Left hindlimb (tissue), 1 donor: ENCODE results near the gene PLXDC2.
"Not testable (repeated sequence)": the region's sequence is repeated elsewhere in the genome, so short reads cannot be mapped to it uniquely, and the experiment has no call there.

Experiments
- DNase-seq: peaks from one replicate; pipeline ENCODE4 v3.0.0-alpha.2; 2018

PLXDC2 gene

DNA sequence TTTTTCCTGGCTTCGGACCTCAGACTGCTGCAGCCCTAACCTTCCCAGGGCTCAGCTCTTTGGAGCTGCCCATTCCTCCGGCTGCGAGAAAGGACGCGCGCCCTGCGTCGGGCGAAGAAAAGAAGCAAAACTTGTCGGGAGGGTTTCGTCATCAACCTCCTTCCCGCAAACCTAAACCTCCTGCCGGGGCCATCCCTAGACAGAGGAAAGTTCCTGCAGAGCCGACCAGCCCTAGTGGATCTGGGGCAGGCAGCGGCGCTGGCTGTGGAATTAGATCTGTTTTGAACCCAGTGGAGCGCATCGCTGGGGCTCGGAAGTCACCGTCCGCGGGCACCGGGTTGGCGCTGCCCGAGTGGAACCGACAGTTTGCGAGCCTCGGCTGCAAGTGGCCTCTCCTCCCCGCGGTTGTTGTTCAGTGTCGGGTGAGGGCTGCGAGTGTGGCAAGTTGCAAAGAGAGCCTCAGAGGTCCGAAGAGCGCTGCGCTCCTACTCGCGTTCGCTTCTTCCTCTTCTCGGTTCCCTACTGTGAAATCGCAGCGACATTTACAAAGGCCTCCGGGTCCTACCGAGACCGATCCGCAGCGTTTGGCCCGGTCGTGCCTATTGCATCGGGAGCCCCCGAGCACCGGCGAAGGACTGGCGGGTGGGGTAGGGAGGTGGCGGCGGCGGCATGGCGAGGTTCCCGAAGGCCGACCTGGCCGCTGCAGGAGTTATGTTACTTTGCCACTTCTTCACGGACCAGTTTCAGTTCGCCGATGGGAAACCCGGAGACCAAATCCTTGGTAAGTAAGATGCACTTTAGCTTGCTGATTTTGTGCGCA lies at the start of gene PLXDC2:
Gene PLXDC2 (plus strand): TSS at position 22 of the 820 bp plus-strand sequence.
- peak; percentile 76 for DNase-seq

DNA sequence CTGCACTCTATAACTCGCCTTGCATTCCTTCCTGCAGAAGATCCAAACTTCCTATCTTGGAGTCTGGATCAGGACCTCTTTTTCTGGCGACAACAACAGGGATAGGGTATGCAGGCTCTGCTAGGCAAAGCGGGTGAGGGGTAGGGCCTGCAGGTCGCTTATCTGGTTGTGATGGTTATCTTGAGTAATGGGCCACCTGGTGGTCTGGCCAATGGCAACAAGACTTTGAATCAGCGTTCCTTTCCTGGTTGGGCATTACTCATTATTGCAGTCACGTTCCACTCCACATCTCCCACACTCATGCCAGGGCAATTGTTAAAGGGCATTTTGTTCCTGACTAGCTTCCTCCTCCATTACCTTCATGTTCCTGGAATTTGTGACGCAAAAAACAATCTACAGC lies 48.4 kb upstream of the PLXDC2 start:
- no peak for DNase-seq

DNA sequence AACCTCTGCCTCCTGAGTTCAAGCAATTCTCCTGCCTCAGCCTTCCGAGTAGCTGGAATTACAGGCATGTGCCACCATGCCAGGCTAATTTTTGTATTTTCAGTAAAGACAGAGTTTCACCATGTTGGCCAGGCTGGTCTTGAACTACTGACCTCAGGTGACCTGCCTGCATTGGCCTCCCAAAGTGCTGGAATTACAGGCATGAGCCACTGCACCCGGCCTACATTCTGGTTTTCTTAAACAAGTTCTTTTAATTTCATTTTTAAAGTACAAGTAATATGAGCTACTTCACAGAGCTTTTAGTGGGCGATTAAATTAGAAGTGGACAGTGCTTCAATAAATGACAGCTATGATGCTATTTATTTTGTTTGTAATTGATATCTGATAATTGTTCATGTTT lies 46.4 kb upstream of the PLXDC2 start:
- DNase-seq = not testable (repeated sequence)

DNA sequence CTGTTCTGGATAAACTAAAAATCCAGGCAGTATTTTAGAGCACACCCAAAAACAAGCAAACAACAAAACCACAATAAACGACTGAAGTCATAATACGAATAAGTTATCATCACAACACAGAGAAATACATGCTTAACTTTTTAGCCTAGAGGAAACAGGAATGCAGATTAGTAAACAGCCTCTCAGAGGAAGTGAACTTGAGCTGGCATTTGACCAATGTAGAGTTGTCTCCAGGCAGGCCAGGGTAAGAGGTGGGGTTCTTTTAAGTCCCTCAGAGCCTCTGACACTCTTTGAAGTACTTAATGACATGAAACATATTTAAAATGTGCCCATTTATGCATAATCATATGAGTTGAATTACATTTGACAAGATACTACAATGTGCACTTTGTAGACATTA lies 43.3 kb upstream of the PLXDC2 start:
- DNase-seq = no peak

DNA sequence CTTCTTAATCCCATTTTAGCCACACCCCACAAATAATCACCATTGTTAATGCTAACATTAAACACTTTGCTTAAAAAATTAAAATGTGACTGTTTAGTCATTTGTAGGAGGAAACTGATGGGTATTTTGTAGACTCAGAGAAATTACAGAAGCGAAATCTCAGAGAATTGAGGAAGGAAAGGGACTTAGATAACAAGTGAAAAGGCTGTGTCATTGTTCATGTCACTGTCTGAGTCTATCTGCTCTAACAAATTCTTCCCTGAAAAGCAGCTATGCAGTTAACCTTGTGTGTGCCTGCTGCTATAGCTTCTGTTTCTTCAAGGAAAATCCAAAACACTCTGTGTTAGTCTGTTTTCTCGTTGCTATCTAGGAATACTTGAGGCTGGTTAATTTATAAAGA lies 40.9 kb upstream of the PLXDC2 start:
- no peak for DNase-seq

DNA sequence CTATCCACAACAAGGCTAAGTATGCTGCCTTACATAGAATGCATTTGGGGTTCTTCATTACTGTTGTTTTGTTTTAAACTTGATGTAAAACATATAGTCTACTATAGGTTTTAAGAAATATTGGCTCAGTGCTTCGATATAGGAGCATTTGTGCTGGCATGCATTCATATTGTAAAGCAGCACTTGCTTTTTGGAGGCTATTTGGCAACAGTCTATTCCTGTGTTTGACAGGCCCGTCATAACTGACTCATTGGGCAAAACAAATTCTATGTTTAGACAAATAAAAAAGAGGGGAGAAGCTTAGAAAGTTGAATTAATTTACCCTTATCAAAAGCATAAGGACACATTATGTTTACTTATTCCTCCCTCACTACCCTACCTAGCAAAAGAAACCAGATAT lies 38.4 kb upstream of the PLXDC2 start:
- DNase-seq = no peak

DNA sequence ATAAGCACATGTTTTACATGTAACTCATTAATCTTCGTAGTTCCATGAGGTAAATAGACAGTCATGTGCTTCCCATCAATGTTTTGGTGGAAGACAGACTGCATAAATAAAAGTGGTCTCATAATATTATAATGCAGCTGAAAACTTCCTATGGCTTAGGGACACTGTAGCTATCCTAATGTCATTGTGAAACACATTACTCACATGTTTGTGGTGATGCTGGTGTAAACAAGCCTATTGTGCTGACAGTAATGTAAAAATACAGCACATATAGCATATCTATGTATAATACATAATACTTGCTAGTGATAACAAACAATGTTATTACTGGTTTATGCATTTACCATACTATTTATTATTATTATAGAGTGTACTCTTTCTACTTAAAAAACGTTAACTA lies 37.2 kb upstream of the PLXDC2 start:
- DNase-seq = no peak

DNA sequence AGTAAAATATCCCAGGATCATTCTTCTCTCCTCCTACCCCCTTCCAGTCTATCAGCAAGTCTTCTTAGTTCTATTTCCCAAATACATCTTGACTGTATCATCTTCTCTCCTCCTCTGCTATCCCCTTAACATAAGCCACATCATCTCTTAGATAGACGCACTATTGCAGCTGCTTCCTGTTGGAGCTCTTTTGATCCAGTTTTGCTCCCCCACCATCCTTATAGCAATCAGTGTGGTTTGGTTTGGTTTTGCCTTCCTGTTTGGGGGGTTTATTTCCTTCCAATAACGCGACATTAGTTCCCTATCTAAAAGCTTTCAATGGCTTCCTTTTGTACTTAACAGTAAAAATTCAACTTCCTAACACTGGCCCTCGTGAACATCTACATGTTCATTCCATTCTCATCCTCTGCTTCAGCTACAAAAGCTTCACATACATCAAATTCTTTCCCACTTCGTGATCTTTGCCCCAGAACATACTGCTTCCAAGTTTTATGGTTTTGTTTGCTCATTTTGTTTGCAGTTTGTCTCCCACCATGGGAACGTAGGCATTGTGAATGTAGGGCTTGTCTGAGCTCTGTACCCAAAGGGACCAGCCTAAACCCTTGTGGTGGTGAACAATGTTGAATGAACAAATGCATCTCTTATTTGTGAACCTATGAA lies 33.7 kb upstream of the PLXDC2 start:
- DNase-seq = no peak

DNA sequence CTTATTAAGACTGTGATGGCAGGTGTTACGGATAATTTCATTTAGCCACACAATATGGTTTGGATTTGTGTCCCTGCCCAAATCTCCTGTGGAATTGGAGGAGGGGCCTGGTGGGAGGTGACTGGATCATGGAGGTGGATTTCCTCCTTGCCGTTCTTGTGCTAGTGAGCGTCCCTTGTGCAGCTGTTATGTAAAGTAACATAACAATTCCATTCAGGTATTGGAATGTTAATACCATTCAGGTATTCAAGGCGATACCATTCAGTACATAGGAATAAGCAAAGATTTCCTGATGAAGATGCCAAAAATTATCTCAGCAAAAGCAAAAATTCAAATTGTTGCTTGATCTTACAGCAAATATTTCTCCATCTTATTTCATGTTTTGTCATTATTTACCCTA lies 32.5 kb upstream of the PLXDC2 start:
- no peak for DNase-seq

DNA sequence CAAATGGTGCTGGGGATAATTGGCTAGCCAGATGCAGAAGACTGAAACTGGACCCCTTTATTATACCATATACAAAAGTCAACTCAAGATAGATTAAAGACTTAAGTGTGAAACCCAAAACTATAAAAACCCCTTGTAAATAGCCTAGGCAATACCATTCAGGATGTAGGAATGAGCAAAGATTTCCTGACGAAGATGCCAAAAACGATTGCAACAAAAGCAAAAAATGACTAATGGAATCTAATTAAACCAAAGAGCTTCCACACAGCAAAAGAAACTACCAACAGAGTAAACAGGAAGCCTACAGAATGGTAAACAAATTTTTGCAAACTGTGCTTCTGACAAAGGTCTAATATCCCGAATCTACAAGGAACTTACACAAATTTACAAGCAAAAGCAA lies 30.9 kb upstream of the PLXDC2 start:
- DNase-seq = no peak

DNA sequence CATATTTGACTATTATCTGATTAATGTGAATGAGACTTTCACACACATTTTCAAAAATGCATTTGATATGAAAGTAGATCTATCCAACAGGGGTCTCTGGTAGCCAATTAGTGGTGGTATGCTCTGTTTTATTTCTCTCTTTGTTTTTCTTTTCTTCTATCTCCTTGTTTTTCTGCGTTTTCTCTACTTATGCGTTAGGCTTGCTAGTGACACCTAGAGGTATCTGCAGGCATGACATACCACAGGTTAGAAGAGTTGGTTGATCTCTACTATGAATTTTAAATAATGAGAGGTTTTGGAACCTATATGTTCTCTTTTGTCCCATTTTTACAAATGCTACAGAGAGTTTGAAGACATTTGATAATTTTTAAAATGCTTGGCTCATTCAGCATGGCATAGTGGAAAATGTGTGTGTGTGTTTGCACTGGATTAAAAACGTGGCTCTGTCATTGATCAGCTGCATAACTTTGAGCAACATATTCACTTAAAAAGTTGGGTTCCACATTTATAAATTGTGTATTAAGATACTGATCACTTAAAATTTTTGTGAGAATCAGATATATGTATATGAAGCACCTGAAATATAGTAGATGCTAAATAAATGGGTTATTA lies 28.1 kb upstream of the PLXDC2 start:
- DNase-seq = no peak

DNA sequence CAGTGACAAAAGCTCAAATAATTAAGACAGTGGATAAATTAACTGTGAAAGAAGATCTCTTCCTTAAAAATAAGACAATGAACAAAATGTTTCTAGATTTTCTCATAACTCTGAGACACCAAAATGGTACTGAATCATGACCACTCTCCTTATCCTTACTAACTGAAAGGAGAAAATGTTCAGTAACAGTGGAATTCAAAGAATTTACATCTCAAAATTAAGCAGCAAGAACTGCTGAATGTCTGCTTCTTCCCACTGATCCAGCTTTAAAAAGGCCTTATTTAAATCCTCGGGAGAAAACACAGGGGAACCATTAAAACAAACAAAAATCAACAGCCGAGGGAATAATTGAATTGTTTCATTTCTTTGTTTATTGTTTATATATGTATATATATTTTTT lies 27.3 kb upstream of the PLXDC2 start:
- DNase-seq = no peak

DNA sequence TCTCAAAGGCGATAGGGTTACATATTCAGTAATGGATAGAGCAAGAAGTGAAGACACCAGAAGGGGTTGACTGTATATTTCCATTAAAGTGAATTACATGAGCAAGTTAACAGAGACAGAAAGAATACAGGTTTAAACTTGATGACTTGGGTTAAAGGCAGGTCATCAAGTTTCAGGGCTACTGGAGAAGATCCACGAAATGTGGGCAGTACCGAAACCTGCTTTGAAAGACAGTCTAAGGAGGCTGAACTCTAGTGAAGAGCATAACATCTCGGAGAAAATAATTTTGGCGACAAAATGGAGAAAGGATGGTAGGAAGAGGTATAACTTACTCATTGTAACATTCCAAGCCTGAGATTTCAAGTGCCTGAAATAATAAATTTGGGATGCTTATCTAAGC lies 26.6 kb upstream of the PLXDC2 start:
- DNase-seq = no peak

DNA sequence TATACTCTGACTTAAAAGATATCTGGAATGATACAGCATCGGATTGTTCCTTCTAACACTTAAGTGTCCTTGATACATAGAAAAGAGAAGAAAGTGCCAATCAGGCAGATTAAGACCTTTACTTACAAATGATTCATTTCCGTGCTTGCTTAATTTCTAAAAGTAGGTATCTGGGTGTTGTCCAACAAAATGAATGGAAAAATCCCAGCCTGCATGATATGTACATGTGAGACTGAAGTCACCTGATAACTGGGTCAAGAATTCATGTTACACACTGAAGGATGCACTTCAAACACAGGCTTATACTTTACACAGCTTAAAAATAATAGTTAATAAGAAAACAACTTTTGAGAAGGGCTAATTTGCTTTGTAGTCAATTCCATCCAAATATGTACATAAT lies 25.2 kb upstream of the PLXDC2 start:
- no peak for DNase-seq

DNA sequence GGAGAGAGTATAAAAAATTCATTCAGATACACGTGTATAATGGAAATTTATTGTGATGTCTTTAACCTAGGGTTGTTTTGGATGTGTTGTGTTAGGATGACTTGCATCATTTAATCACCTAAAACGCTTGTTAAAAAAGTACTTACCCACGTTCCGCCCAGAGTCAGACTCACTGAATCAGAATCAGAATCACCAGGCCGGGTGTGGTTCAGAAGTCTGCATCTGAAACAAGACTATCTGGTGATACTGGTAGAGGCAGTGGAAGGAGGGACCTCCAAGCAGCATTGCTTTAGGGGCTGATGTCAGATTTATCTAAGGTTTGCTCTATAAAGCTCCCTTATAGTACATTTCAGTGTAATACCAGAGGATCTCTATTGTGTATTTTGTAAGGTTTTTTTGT lies 20.5 kb upstream of the PLXDC2 start:
- DNase-seq = no peak

DNA sequence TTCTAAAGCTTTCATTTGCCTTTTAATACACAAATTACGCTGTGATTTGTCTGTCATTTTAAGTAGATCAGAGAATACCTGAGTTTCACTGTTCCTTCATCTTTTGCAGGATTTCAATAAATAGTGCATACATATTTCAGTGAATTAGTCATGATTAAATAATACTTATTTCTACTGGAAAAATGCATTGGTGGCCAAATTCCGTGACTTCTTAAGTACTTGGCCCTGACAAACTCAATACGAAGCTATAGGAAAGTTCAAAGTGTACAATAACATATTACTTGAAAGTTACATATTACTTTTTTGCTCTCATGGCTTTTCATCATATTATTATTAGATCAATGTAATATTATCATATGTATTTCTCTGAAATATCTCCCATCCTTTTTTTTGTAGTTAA lies 16.1 kb upstream of the PLXDC2 start:
- no peak for DNase-seq

DNA sequence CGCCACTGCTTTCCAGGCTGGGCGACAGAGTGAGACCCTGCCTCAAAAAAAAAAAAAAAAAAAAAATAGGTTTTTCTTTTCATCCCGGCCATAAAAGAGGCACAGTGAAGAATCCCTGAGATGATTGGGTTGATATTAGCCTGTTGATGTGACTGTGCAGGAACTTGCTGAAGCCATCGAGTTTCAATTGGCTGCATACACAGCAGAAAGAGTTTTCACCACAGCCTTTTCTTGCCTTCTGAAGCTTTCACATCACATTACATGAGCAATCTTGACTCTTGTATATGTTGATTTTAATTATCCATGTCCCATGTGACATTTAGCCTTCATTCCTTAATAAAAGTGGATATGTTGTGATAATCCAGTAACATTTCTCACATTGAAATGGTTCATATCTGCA lies 14.9 kb upstream of the PLXDC2 start:
- no peak for DNase-seq

DNA sequence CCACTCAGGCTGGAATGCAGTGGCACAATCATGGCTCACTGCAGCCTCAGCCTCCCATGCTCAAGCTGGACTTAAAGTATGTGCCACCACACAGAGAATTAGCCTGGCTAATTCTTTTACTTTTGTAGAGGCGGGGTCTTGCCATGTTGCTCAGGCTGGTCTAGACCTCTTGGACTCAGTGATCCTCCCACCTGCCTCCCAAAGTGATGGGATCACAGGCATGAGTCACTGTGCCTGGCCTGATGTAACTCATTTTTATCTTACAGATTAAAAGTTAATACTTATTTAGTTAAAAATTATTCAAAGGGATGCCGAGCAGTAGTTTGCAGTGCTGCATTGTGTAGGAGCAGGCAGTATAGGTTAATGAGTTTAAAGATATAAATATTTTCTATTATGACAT lies 12.6 kb upstream of the PLXDC2 start:
- no peak for DNase-seq

DNA sequence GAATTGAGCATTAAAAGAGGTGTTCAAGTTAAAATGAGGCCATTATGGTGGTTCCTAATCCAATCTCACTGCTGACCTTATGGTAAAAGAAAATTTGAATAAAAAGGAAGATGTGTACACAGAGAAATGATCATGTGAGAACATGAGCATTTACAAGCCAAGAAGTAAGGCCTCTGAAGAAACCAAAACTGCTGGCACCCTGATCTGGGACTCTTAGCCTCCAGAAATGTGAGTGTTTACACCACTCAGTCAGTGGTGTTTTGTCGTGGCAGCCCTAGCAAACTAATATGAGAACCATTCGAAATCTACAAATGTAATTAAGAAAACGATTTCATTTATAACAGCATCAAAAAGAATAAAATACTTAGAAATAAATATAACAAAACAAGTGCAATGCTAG lies 6.8 kb upstream of the PLXDC2 start:
- DNase-seq = no peak

DNA sequence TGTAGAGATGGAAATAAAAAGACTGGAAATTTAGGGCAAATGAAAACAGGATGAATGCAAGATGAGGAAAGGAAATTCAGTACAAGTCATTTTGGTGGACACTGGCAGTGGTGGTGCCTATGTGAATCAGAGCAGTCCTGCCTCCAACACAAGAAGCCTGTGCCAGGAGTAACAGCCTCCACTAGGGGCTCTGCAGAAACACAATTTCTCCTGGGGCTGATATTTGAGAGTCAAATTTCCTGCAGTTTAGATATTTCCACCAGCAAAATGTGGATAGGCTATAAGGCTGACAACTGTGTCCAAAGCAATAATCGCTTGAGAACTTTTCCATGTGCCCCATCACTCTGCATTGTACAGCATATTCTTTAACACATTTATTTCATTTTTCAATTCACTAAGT lies 4.7 kb upstream of the PLXDC2 start:
- DNase-seq = peak; percentile 39

DNA sequence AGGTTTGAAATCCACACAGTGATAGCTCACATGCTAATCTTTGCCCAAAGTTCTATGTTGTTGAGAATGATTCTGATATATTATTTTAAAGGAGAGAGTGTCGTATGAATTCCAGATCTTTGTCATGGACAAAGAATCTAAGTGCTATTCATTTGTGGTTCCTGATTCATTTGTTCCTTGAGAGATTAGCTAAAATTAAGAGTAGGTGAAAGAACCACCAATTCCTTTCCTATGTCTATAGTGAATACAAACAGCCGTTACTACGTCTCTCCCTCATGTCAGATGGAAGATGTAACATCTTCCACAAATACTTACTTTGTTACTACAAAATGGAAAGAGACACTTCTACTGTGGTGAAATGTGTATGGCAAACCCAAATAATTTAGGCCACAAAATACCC lies 3.3 kb upstream of the PLXDC2 start:
- DNase-seq = no peak

DNA sequence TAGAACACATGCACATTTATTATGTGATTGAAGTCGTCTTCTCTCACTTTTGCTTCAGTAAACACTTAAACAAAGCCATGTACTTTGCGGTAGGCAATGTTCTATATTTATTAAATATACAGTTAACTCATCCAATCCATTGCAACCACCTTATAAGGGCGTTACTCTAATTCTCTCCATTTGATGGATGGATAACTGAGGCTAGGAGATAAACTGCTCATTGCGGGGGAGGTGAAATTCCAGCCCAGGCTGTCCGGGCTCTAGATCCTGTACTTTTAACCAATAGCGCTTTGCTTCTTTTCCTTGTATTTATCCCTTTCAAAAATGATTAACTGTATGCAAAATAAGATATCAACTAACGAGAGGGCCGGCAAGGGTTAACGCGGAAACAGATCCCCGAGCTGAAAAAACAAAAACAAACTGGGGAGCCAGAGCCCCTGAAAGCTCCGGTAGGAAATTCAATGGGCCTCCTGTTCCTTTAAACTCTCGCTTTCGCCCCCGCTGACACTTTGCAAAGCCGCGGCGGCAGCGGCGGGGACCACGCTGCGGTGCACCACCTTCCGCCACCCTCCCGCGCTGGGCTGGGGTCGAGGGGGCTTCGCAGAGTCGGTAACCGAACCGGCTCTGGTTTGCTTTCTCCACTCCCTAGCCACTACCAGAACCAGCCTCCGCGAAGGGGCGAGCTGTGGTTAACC lies 1.0 kb upstream of the PLXDC2 start:
- DNase-seq = no peak

DNA sequence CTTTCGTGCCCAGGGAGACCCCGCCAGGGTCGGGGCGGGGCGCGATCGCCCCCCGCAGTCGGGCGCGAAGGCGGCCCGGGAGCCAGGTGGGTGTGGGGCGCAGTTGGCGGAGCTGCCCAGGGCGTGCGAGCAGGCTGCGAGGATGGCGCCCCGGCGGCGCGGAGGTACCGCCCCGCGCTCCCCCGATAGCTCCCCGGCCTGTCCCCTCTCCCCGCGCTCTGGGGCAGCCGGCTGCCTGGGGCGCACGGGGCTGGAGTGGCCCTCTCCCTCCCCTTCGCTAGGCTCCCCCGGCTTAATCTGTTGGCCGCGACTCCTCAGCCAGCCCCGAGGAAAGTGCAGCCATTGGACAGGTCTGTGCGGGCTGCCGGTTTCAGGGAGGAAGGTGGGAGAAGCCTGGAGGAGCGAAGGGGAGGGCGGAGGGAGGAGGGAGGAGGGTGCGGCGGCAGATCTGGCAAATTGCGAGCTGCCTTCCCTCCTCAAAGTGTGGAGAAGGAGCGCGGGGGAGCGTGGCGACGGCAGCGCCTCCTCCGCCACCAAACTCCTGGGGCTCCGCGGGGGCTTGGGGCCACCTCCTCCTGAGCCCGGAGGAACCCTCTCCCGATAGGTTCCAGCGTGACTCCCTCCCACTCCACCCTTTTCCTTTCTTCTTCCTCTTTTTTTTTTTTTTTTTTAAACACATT lies 361 bp upstream of the PLXDC2 start:
- DNase-seq = peak; percentile 93
